Measurements from ENCODE around the gene FCN1.

DNA sequence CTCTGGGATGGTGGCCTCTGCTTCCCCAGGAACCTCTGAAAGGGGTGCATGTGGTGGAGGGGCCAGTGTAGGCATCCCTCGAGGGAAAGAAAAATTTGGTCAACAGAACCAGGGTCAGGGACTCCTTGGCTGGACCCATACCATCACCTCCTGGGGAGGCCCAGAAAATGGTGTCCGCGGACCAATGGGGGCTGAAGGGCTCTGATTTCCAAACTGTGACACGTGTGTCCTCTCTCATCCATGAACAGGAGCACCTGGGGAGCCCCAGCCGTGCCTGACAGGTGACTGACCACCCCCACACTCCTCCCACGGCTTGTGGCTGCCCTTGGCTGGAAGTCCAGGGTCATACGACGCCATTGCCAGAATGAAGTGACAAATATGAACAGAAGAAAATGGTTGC, 33.2 kb downstream of the FCN1 start:
- TF ChIP-seq TAF1 (IDR thresholded peaks at IDR 0.05; ENCODE audit: borderline replicate concordance, insufficient read depth, low read length) (no peak), POLR2AphosphoS5 (IDR thresholded peaks at IDR 0.05; ENCODE audit: low read depth, low read length) (no peak), REST (IDR thresholded peaks at IDR 0.05; ENCODE audit: insufficient read depth in 1 of 2, low read depth in 2 of 2, low read length in 2 of 2) (no peak)

All from PFSK-1 (cell line).